ENCODE data around the gene TMPRSS9.
"Not testable (repeated sequence)": the region's sequence is repeated elsewhere in the genome, so short reads cannot be mapped to it uniquely, and the experiment has no call there.

TMPRSS9 gene

DNA sequence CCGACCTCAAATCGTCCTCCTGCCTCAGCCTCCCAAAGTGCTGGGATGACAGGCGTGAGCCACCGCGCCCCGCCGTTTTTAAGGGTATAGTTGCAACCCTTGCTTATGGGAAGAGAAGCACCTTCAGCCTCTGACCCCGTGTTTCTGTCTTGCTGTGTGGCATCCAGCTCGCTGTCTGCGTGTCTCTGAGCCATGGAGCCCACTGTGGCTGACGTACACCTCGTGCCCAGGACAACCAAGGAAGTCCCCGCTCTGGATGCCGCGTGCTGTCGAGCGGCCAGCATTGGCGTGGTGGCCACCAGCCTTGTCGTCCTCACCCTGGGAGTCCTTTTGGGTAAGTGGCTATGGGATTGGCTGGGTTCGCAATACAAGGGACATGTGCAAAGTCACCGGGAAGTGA is 29.5 kb downstream of the TMPRSS9 start:
- H3K4me1 ChIP-seq (ENCODE audit: control insufficient read depth in 5 of 5, insufficient read depth in 5 of 5, low read length in 5 of 5) = peaks cover 2 to 4% (median 3%) of the 10 kb centered on the region in 5 donors
- H3K9me3 ChIP-seq (ENCODE audit: control insufficient read depth in 5 of 5, low read length in 5 of 5) = no peaks in the 10 kb centered on the region
- H3K36me3 ChIP-seq (ENCODE audit: control insufficient read depth in 5 of 5, insufficient read depth in 5 of 5, low read length in 5 of 5) = no peaks in the 10 kb centered on the region
- no peak overlapping the region for H3K4me3 ChIP-seq (ENCODE audit: low read depth in 1 of 5, low read length in 5 of 5)
- peaks cover 0 to 15% (median 3%) of the 10 kb centered on the region in 5 donors for H3K27me3 ChIP-seq (ENCODE audit: control insufficient read depth in 5 of 5, insufficient read depth in 4 of 5, low read length in 5 of 5)
- no peak overlapping the region for H3K9ac ChIP-seq (ENCODE audit: low read length in 5 of 5)
- no peak overlapping the region for H3K27ac ChIP-seq (ENCODE audit: low read depth, low read length)

GRCh38 chr19:2391118-2391725 is 31.2 kb downstream of the TMPRSS9 start:
- no peaks in the 10 kb centered on the region for H3K9me3 ChIP-seq (ENCODE audit: control insufficient read depth in 5 of 5, low read length in 5 of 5)
- no peak overlapping the region for H3K9ac ChIP-seq (ENCODE audit: low read length in 5 of 5)

DNA sequence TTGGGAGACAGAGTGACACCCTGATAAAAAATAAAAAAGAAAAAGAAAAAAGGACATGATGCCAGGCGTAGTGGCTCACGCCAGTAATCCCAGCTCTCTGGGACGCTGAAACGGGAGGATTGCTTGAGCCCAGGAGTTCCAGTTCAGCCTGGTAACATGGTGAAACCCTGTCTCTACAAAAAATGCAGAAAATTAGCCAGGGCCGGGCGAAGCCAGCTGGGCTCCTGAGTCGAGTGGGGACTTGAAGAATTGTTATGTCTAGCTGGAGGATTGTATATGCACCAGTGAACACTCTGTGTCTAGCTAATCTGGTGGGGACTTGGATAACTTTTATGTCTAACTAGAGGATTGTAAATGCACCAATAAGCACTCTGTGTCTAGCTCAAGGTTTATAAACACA is 32.3 kb downstream of the TMPRSS9 start:
- Histone ChIP-seq H3K9ac (ENCODE audit: low read length in 5 of 5) (no peak overlapping the region), H3K27me3 (ENCODE audit: control insufficient read depth in 5 of 5, insufficient read depth in 4 of 5, low read length in 5 of 5) (peaks cover 3 to 19% (median 7%) of the 10 kb centered on the region in 5 donors), H3K4me1 (ENCODE audit: control insufficient read depth in 5 of 5, insufficient read depth in 5 of 5, low read length in 5 of 5) (peaks cover 0 to 2% (median 0%) of the 10 kb centered on the region in 5 donors), H3K36me3 (ENCODE audit: control insufficient read depth in 5 of 5, insufficient read depth in 5 of 5, low read length in 5 of 5) (no peaks in the 10 kb centered on the region), H3K27ac (ENCODE audit: low read depth, low read length) (no peak overlapping the region), H3K4me3 (ENCODE audit: low read depth in 1 of 5, low read length in 5 of 5) (no peak overlapping the region), H3K9me3 (ENCODE audit: control insufficient read depth in 5 of 5, low read length in 5 of 5) (no peaks in the 10 kb centered on the region)

More at GRCh38 chr19:2391118-2391725, 31.2 kb downstream of the TMPRSS9 start:
- H3K4me3 ChIP-seq (ENCODE audit: low read depth in 1 of 5, low read length in 5 of 5) = no peak overlapping the region
- H3K27me3 ChIP-seq (ENCODE audit: control insufficient read depth in 5 of 5, insufficient read depth in 4 of 5, low read length in 5 of 5) = peaks cover 3 to 15% (median 4%) of the 10 kb centered on the region in 5 donors
- H3K4me1 ChIP-seq (ENCODE audit: control insufficient read depth in 5 of 5, insufficient read depth in 5 of 5, low read length in 5 of 5) = peaks cover 0 to 2% (median 0%) of the 10 kb centered on the region in 5 donors
- H3K27ac ChIP-seq (ENCODE audit: low read depth, low read length) = no peak overlapping the region
- H3K36me3 ChIP-seq (ENCODE audit: control insufficient read depth in 5 of 5, insufficient read depth in 5 of 5, low read length in 5 of 5) = no peaks in the 10 kb centered on the region

GRCh38 chr19:2392899-2393298 is 32.8 kb downstream of the TMPRSS9 start:
- not testable (repeated sequence) for H3K4me3 ChIP-seq (ENCODE audit: low read depth in 1 of 5, low read length in 5 of 5); H3K9me3 ChIP-seq (ENCODE audit: control insufficient read depth in 5 of 5, low read length in 5 of 5); H3K4me1 ChIP-seq (ENCODE audit: control insufficient read depth in 5 of 5, insufficient read depth in 5 of 5, low read length in 5 of 5); H3K36me3 ChIP-seq (ENCODE audit: control insufficient read depth in 5 of 5, insufficient read depth in 5 of 5, low read length in 5 of 5); H3K9ac ChIP-seq (ENCODE audit: low read length in 5 of 5); H3K27ac ChIP-seq (ENCODE audit: low read depth, low read length)
- peaks cover 3 to 16% (median 4%) of the 10 kb centered on the region in 5 donors for H3K27me3 ChIP-seq (ENCODE audit: control insufficient read depth in 5 of 5, insufficient read depth in 4 of 5, low read length in 5 of 5)

GRCh38 chr19:2394054-2394441 is 34.0 kb downstream of the TMPRSS9 start:
- H3K9ac ChIP-seq (ENCODE audit: low read length in 5 of 5) = no peak overlapping the region
- peaks cover 3 to 16% (median 3%) of the 10 kb centered on the region in 5 donors for H3K27me3 ChIP-seq (ENCODE audit: control insufficient read depth in 5 of 5, insufficient read depth in 4 of 5, low read length in 5 of 5)

GRCh38 chr19:2394442-2395292 is 34.6 kb downstream of the TMPRSS9 start:
- H3K4me3 ChIP-seq (ENCODE audit: low read depth in 1 of 5, low read length in 5 of 5) = no peak overlapping the region
- H3K27me3 ChIP-seq (ENCODE audit: control insufficient read depth in 5 of 5, insufficient read depth in 4 of 5, low read length in 5 of 5) = peaks cover under 1 to 13% (median 3%) of the 10 kb centered on the region in 5 donors
- no peaks in the 10 kb centered on the region for H3K36me3 ChIP-seq (ENCODE audit: control insufficient read depth in 5 of 5, insufficient read depth in 5 of 5, low read length in 5 of 5)
- H3K4me1 ChIP-seq (ENCODE audit: control insufficient read depth in 5 of 5, insufficient read depth in 5 of 5, low read length in 5 of 5) = peaks cover 0 to 2% (median 0%) of the 10 kb centered on the region in 5 donors
- no peaks in the 10 kb centered on the region for H3K9me3 ChIP-seq (ENCODE audit: control insufficient read depth in 5 of 5, low read length in 5 of 5)
- H3K9ac ChIP-seq (ENCODE audit: low read length in 5 of 5) = no peak overlapping the region
- no peak overlapping the region for H3K27ac ChIP-seq (ENCODE audit: low read depth, low read length)

More at GRCh38 chr19:2394054-2394441, 34.0 kb downstream of the TMPRSS9 start:
- H3K36me3 ChIP-seq (ENCODE audit: control insufficient read depth in 5 of 5, insufficient read depth in 5 of 5, low read length in 5 of 5) = no peaks in the 10 kb centered on the region
- peaks cover 0 to 2% (median 0%) of the 10 kb centered on the region in 5 donors for H3K4me1 ChIP-seq (ENCODE audit: control insufficient read depth in 5 of 5, insufficient read depth in 5 of 5, low read length in 5 of 5)
- H3K9me3 ChIP-seq (ENCODE audit: control insufficient read depth in 5 of 5, low read length in 5 of 5) = no peaks in the 10 kb centered on the region
- H3K27ac ChIP-seq (ENCODE audit: low read depth, low read length) = no peak overlapping the region
- no peak overlapping the region for H3K4me3 ChIP-seq (ENCODE audit: low read depth in 1 of 5, low read length in 5 of 5)

DNA sequence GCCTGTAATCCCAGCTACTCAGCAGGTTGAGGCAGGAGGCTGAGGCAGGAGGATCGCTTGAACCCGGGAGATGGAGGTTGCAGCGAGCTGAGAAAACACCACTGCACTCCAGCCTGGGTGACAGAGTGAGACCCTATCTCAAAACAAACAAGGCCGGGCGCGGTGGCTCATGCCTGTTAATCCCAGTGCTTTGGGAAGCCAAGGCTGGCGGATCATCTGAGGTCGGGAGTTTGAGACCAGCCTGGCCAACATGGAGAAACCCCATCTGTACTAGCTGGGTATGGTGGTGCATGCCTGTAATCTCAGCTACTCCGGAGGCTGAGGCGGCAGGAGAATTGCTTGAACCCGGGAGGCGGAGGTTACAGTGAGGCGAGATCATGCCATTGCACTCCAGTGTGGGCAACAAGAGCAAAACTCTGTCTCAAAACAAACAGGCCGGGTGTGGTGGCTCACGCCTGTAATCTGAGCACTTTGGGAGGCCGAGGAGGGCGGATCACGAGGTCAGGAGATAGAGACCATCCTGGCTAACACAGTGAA is 35.3 kb downstream of the TMPRSS9 start:
- H3K9ac ChIP-seq (ENCODE audit: low read length in 5 of 5); H3K4me3 ChIP-seq (ENCODE audit: low read depth in 1 of 5, low read length in 5 of 5); H3K9me3 ChIP-seq (ENCODE audit: control insufficient read depth in 5 of 5, low read length in 5 of 5); H3K4me1 ChIP-seq (ENCODE audit: control insufficient read depth in 5 of 5, insufficient read depth in 5 of 5, low read length in 5 of 5); H3K27ac ChIP-seq (ENCODE audit: low read depth, low read length); H3K36me3 ChIP-seq (ENCODE audit: control insufficient read depth in 5 of 5, insufficient read depth in 5 of 5, low read length in 5 of 5): not testable (repeated sequence)
- H3K27me3 ChIP-seq (ENCODE audit: control insufficient read depth in 5 of 5, insufficient read depth in 4 of 5, low read length in 5 of 5) = peaks cover 0 to 11% (median 3%) of the 10 kb centered on the region in 5 donors

DNA sequence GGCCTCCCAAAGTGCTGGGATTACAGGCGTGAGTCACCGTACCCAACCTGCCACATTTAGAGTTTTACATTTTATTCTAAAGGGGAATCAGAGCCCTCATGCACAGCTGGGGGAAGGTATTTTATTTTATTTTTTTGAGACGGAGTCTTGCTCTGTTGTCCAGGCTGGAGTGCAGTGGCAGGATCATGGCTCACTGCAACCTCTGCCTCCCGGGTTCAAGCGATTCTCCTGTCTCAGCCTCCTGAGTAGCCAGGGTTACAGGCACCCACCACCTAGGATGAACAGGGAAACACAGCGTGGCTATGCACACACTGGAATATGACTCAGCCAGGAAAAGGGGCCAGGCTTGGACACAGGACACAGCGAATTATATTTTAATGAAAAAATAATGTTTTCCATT is 37.1 kb downstream of the TMPRSS9 start:
- not testable (repeated sequence) for H3K4me1 ChIP-seq (ENCODE audit: control insufficient read depth in 5 of 5, insufficient read depth in 5 of 5, low read length in 5 of 5); H3K9me3 ChIP-seq (ENCODE audit: control insufficient read depth in 5 of 5, low read length in 5 of 5); H3K4me3 ChIP-seq (ENCODE audit: low read depth in 1 of 5, low read length in 5 of 5); H3K36me3 ChIP-seq (ENCODE audit: control insufficient read depth in 5 of 5, insufficient read depth in 5 of 5, low read length in 5 of 5); H3K9ac ChIP-seq (ENCODE audit: low read length in 5 of 5); H3K27ac ChIP-seq (ENCODE audit: low read depth, low read length)
- peaks cover 0 to 11% (median 3%) of the 10 kb centered on the region in 5 donors for H3K27me3 ChIP-seq (ENCODE audit: control insufficient read depth in 5 of 5, insufficient read depth in 4 of 5, low read length in 5 of 5)

GRCh38 chr19:2398735-2399305 is 38.8 kb downstream of the TMPRSS9 start:
- Histone ChIP-seq H3K27ac (ENCODE audit: low read depth, low read length) (no peak overlapping the region), H3K4me1 (ENCODE audit: control insufficient read depth in 5 of 5, insufficient read depth in 5 of 5, low read length in 5 of 5) (peaks cover 0 to 2% (median 0%) of the 10 kb centered on the region in 5 donors), H3K36me3 (ENCODE audit: control insufficient read depth in 5 of 5, insufficient read depth in 5 of 5, low read length in 5 of 5) (no peaks in the 10 kb centered on the region), H3K27me3 (ENCODE audit: control insufficient read depth in 5 of 5, insufficient read depth in 4 of 5, low read length in 5 of 5) (peaks cover 0 to 8% (median 3%) of the 10 kb centered on the region in 5 donors), H3K4me3 (ENCODE audit: low read depth in 1 of 5, low read length in 5 of 5) (no peak overlapping the region), H3K9ac (ENCODE audit: low read length in 5 of 5) (no peak overlapping the region), H3K9me3 (ENCODE audit: control insufficient read depth in 5 of 5, low read length in 5 of 5) (peaks cover 0 to under 1% (median 0%) of the 10 kb centered on the region in 5 donors)
